B cell (primary cell): ENCODE data around the gene CDS2.

ENCODE experiments used
- EZH2 ChIP-seq: IDR thresholded peaks from 2 replicates; pipeline ENCODE4 v1.6.1; 2012; ENCODE audit warnings: borderline replicate concordance, low read depth, mild to moderate bottlenecking, moderate library complexity, low read length; ENCODE audit not compliant: insufficient read depth, poor library complexity, severe bottlenecking
- TF ChIP-seq, protein P1 (sequence below): fragments of 200-600 bp; IDR thresholded peaks from one replicate; pipeline ENCODE4 v1.8.0; 2022; ENCODE audit warnings: antibody characterized with exemption, mild to moderate bottlenecking

DNA sequence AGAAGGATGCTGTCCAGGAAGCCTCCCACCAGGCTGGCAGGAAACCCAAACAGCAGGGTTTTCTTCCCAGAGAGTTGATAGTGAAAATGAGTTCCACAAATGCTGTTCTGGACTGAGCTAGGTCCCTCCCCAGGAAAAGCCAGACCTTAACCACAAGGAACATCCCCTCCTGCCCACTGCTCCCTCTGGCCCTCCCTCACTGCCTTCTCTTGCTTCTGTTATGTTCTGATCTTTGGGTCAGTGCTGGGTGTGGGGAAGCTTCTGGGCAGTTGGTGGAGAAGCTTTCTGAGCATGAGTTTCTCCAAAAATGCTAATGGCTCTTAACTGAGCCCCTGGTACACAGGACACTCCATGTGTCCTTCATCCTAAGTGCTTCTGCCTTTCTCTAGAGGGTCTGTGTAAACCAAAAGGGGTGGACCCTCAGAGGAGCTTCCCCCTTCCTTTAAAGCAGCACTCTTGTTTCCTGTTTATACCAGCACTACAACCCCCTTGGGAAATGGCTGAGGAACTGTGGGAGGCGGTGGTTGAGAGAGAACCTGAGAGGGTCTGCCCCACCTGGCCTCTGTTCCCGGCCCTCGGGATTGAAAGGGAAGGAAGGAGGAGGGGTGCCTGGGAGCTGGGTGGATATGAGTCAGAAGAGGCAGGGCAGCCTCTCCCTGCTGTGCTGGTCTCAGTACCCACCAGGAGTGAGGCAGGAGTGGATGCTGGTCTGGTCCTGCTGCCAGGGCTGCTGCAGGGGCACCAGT, 42.0 kb downstream of the CDS2 start:
- TF ChIP-seq, protein P1, sequence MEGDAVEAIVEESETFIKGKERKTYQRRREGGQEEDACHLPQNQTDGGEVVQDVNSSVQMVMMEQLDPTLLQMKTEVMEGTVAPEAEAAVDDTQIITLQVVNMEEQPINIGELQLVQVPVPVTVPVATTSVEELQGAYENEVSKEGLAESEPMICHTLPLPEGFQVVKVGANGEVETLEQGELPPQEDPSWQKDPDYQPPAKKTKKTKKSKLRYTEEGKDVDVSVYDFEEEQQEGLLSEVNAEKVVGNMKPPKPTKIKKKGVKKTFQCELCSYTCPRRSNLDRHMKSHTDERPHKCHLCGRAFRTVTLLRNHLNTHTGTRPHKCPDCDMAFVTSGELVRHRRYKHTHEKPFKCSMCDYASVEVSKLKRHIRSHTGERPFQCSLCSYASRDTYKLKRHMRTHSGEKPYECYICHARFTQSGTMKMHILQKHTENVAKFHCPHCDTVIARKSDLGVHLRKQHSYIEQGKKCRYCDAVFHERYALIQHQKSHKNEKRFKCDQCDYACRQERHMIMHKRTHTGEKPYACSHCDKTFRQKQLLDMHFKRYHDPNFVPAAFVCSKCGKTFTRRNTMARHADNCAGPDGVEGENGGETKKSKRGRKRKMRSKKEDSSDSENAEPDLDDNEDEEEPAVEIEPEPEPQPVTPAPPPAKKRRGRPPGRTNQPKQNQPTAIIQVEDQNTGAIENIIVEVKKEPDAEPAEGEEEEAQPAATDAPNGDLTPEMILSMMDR: no peak
- TF ChIP-seq EZH2: no peak
